Measurements from ENCODE around the gene IGF2BP2. TPM values are rescaled to one million over a fixed set of nuclear protein-coding genes. Genes with fewer than 3 reads are reported as not detected.
A peak's percentile ranks its signal among the peaks of the same experiment; 100 is the strongest.

IGF2BP2 gene
- total and polyA plus RNA-seq, 9 of the 15 experiments (the other 6 are each of a cell fraction or from before 2014, with no cell fraction given): 3.2 to 59.6 (median 30.5) TPM

DNA sequence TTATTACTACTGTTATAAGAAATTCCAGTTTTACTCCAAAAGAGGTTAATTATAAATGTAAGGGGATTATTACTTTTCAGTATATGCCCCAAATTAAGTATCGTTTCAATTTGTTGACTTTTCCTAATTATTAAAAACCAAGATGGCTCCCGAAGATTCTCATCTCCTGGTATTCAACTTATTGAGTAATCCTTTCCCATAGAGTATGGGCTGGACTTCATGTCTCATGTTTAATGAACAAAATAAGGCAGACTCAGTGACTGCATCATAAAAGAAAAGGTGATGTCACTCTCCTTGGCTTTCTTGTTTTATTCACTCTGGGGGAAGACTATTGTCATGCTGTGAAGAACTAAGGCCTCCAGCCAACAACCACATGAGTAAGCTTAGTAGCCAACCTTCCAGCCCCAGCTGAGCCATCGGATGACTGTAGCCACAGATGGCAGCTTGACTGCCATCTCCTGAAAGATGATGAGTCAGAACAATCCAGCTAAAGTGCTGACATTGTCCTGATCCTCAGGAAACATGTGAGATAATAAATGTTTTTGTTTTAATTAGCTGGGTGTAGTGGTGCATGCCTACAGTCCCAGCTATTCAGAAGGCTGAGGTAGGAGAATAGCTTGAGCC lies 17.3 kb downstream of the IGF2BP2 start (continued):
- TF ChIP-seq SIX5 (IDR thresholded peaks at IDR 0.05; ENCODE audit: borderline replicate concordance in 1 of 2, insufficient read depth in 1 of 2, low read depth in 1 of 2, low read length in 2 of 2) (no peak), FOXK1 (CRISPR knock-in tag; IDR thresholded peaks at IDR 0.05; ENCODE audit: borderline replicate concordance) (no peak), CEBPB (tag; IDR thresholded peaks at IDR 0.05) (0 out of 2 replicates have a peak, but pooled peaks have one; percentile 17), NONO (IDR thresholded peaks at IDR 0.05; ENCODE audit: low read depth in 2 of 2, low read length in 1 of 2) (no peak), ELF2 (CRISPR knock-in tag; IDR thresholded peaks at IDR 0.05) (no peak), ZNF232 (CRISPR knock-in tag; IDR thresholded peaks at IDR 0.05) (no peak), NFE2L1 (tag; IDR thresholded peaks at IDR 0.05; ENCODE audit: borderline replicate concordance, low read depth) (no peak), CC2D1A (IDR thresholded peaks at IDR 0.05) (no peak), MTA3 (IDR thresholded peaks at IDR 0.05; ENCODE audit: borderline replicate concordance) (no peak), MAFF (IDR thresholded peaks at IDR 0.05; ENCODE audit: low read length) (peak; percentile 61; the same call in 1 of the 2 replicates), ZNF311 (CRISPR knock-in tag; IDR thresholded peaks at IDR 0.05) (no peak)
- TF ChIP-seq, protein P1, sequence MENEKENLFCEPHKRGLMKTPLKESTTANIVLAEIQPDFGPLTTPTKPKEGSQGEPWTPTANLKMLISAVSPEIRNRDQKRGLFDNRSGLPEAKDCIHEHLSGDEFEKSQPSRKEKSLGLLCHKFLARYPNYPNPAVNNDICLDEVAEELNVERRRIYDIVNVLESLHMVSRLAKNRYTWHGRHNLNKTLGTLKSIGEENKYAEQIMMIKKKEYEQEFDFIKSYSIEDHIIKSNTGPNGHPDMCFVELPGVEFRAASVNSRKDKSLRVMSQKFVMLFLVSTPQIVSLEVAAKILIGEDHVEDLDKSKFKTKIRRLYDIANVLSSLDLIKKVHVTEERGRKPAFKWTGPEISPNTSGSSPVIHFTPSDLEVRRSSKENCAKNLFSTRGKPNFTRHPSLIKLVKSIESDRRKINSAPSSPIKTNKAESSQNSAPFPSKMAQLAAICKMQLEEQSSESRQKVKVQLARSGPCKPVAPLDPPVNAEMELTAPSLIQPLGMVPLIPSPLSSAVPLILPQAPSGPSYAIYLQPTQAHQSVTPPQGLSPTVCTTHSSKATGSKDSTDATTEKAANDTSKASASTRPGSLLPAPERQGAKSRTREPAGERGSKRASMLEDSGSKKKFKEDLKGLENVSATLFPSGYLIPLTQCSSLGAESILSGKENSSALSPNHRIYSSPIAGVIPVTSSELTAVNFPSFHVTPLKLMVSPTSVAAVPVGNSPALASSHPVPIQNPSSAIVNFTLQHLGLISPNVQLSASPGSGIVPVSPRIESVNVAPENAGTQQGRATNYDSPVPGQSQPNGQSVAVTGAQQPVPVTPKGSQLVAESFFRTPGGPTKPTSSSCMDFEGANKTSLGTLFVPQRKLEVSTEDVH (IDR thresholded peaks at IDR 0.05; ENCODE audit: low read depth, partially characterized antibody): no peak
- TF ChIP-seq, protein P2, sequence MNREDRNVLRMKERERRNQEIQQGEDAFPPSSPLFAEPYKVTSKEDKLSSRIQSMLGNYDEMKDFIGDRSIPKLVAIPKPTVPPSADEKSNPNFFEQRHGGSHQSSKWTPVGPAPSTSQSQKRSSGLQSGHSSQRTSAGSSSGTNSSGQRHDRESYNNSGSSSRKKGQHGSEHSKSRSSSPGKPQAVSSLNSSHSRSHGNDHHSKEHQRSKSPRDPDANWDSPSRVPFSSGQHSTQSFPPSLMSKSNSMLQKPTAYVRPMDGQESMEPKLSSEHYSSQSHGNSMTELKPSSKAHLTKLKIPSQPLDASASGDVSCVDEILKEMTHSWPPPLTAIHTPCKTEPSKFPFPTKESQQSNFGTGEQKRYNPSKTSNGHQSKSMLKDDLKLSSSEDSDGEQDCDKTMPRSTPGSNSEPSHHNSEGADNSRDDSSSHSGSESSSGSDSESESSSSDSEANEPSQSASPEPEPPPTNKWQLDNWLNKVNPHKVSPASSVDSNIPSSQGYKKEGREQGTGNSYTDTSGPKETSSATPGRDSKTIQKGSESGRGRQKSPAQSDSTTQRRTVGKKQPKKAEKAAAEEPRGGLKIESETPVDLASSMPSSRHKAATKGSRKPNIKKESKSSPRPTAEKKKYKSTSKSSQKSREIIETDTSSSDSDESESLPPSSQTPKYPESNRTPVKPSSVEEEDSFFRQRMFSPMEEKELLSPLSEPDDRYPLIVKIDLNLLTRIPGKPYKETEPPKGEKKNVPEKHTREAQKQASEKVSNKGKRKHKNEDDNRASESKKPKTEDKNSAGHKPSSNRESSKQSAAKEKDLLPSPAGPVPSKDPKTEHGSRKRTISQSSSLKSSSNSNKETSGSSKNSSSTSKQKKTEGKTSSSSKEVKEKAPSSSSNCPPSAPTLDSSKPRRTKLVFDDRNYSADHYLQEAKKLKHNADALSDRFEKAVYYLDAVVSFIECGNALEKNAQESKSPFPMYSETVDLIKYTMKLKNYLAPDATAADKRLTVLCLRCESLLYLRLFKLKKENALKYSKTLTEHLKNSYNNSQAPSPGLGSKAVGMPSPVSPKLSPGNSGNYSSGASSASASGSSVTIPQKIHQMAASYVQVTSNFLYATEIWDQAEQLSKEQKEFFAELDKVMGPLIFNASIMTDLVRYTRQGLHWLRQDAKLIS (CRISPR knock-in tag; IDR thresholded peaks at IDR 0.05): no peak
- TF ChIP-seq, protein P3, sequence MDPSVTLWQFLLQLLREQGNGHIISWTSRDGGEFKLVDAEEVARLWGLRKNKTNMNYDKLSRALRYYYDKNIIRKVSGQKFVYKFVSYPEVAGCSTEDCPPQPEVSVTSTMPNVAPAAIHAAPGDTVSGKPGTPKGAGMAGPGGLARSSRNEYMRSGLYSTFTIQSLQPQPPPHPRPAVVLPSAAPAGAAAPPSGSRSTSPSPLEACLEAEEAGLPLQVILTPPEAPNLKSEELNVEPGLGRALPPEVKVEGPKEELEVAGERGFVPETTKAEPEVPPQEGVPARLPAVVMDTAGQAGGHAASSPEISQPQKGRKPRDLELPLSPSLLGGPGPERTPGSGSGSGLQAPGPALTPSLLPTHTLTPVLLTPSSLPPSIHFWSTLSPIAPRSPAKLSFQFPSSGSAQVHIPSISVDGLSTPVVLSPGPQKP (CRISPR knock-in tag; IDR thresholded peaks at IDR 0.05): no peak
- TF ChIP-seq, protein P4, sequence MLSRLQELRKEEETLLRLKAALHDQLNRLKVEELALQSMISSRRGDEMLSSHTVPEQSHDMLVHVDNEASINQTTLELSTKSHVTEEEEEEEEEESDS (CRISPR knock-in tag; IDR thresholded peaks at IDR 0.05): no peak
- TF ChIP-seq, protein P5, sequence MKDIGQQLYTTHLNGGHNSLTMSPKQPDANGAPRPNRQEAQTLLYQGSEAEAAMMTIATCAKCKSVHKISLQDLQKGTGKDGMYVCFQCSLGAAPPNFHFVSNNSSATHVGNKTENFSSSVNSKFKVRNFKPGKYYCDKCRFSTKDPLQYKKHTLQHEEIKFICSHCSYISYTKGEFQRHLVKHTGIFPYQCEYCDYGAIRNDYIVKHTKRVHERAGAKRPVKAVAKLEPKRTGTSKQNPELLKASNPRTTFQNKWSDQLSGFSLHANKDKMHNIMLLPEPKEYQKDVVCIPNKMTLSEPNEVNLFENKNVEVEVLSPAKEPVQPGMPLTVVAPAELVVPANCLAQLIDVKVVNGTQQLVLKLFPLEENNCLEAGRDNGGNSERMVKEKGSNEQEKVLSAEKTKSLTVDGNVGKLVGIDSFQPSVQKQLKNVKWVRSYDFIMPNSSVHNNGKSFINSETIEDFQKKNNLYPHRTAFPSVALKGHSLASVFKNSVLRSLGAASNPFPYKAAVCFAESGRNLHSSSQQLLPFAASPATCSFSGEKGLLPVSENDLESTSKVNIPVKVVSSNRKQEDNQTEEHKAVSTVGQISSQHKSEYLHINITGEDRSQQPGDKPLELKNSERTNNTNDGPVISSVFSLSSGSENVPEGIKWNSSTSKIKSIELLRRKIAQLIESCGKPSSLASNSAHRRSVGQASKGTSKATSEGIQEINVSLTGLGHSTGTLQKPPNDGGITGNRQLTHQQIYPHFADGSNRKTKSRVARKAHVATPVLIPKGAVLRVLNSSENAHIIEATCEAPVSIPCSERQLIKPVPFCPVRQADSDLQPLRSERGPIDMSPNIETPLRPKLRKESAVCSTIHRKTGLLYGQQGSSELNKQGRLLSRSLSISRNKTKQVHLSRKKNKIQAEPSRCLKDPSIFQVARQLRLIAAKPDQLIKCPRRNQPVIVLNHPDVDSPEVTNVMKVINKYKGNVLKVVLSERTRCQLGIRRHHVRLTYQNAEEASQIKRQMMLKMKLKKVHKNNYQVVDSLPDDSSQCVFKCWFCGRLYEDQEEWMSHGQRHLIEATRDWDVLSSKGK (CRISPR knock-in tag; IDR thresholded peaks at IDR 0.05): no peak
